Measurements from ENCODE around the gene TBC1D16. TPM values are rescaled to one million over a fixed set of nuclear protein-coding genes. Genes with fewer than 3 reads are reported as not detected.

The TBC1D16 gene
- total and polyA plus RNA-seq, 12 donors, result 4.8 to 23.3 (median 17.0) TPM

GRCh38 chr17:80082403-80083135 is 46.9 kb upstream of the TBC1D16 start:
- Histone ChIP-seq H3K4me1 (peaks cover 0 to 9% (median 4%) of the 10 kb centered on the region in 9 donors), H3K36me3 (no peaks in the 10 kb centered on the region), H3K27me3 (no peaks in the 10 kb centered on the region), H3K27ac (no peak overlapping the region), H3K9me3 (no peaks in the 10 kb centered on the region), H3K4me3 (peak overlapping the region in 2 of 10 donors; percentile 15 to 25)
- intact Hi-C loops (cut with DNase I), result loop anchor here in 3 of 10 donors (5.0 kb wide), 1 partner anchor 75 kb away; no protein-coding TSS in a partner anchor
- ATAC-seq (peak; percentile 29 to 66 (median 50)), DNase-seq (peak in 1 of 2 donors; percentile 63)
- TF ChIP-seq, protein P1, sequence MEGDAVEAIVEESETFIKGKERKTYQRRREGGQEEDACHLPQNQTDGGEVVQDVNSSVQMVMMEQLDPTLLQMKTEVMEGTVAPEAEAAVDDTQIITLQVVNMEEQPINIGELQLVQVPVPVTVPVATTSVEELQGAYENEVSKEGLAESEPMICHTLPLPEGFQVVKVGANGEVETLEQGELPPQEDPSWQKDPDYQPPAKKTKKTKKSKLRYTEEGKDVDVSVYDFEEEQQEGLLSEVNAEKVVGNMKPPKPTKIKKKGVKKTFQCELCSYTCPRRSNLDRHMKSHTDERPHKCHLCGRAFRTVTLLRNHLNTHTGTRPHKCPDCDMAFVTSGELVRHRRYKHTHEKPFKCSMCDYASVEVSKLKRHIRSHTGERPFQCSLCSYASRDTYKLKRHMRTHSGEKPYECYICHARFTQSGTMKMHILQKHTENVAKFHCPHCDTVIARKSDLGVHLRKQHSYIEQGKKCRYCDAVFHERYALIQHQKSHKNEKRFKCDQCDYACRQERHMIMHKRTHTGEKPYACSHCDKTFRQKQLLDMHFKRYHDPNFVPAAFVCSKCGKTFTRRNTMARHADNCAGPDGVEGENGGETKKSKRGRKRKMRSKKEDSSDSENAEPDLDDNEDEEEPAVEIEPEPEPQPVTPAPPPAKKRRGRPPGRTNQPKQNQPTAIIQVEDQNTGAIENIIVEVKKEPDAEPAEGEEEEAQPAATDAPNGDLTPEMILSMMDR (IDR thresholded peaks at IDR 0.05), result peak; percentile 66 to 85 (median 83)
- 28% methylated on average over 20 of the region's 20 CpGs for WGBS, 2 donors

- WGBS, 2 donors, result 92 to 96% methylated on average over 14 of the region's 14 CpGs
- TF ChIP-seq, protein P1 (IDR thresholded peaks at IDR 0.05), result no peak
Measured at GRCh38 chr17:80081596-80081995, 45.9 kb upstream of the TBC1D16 start.

GRCh38 chr17:80080081-80080480 is 44.4 kb upstream of the TBC1D16 start:
- no peak for ATAC-seq
- no peaks in the 10 kb centered on the region for H3K9me3 ChIP-seq
- H3K4me1 ChIP-seq, result peaks cover 0 to 9% (median 4%) of the 10 kb centered on the region in 9 donors
- H3K27me3 ChIP-seq, result no peaks in the 10 kb centered on the region
- no peak overlapping the region for H3K27ac ChIP-seq
- intact Hi-C loops (cut with DNase I), result loop anchor here in 3 of 10 donors (5.0 kb wide), 1 partner anchor 73 kb away; no protein-coding TSS in a partner anchor
- WGBS, 2 donors, result 85 to 87% methylated on average over 6 of the region's 6 CpGs
- no peak for DNase-seq
- no peaks in the 10 kb centered on the region for H3K36me3 ChIP-seq
- TF ChIP-seq, protein P1 (IDR thresholded peaks at IDR 0.05), result no peak
- no peak overlapping the region for H3K4me3 ChIP-seq

More at GRCh38 chr17:80081596-80081995, 45.9 kb upstream of the TBC1D16 start:
- no peak for DNase-seq
- Histone ChIP-seq H3K4me1 (peaks cover 0 to 9% (median 4%) of the 10 kb centered on the region in 9 donors), H3K4me3 (no peak overlapping the region), H3K36me3 (no peaks in the 10 kb centered on the region), H3K27ac (no peak overlapping the region), H3K9me3 (no peaks in the 10 kb centered on the region), H3K27me3 (no peaks in the 10 kb centered on the region)
- ATAC-seq, result no peak
- intact Hi-C loops (cut with DNase I), result loop anchor here in 3 of 10 donors (5.0 kb wide), 1 partner anchor 74 kb away; no protein-coding TSS in a partner anchor

GRCh38 chr17:80072410-80072809 is 36.7 kb upstream of the TBC1D16 start:
- no peak overlapping the region for H3K4me3 ChIP-seq
- H3K27ac ChIP-seq, result peak overlapping the region in 2 of 10 donors; percentile 83 to 90
- intact Hi-C loops (cut with DNase I), result loop anchor here in 2 of 10 donors (5.0 kb wide), 2 partner anchors 35 to 65 kb away; partner anchors contain the start of genes CCDC40 (in 1 of the 2) and TBC1D16 (in 1 of the 2)
- no peaks in the 10 kb centered on the region for H3K27me3 ChIP-seq
- DNase-seq (no peak), ATAC-seq (no peak)
- TF ChIP-seq, protein P1 (IDR thresholded peaks at IDR 0.05), result no peak
- WGBS, 2 donors, result 96 to 98% methylated on average over 6 of the region's 6 CpGs
- no peaks in the 10 kb centered on the region for H3K36me3 ChIP-seq
- no peaks in the 10 kb centered on the region for H3K9me3 ChIP-seq
- peaks cover 17 to 44% (median 40%) of the 10 kb centered on the region in 9 donors for H3K4me1 ChIP-seq
